GM19372 (cell line): ENCODE measurements around the gene GLP1R.

Experiments used
- ATAC-seq: cut with Tn5 transposase; IDR thresholded peaks from one replicate; pipeline ENCODE4 v1.9.1; 2021; ENCODE audit warnings: mild to moderate bottlenecking, low read depth, moderate library complexity; ENCODE audit not compliant: unreplicated experiment

The GLP1R gene

DNA sequence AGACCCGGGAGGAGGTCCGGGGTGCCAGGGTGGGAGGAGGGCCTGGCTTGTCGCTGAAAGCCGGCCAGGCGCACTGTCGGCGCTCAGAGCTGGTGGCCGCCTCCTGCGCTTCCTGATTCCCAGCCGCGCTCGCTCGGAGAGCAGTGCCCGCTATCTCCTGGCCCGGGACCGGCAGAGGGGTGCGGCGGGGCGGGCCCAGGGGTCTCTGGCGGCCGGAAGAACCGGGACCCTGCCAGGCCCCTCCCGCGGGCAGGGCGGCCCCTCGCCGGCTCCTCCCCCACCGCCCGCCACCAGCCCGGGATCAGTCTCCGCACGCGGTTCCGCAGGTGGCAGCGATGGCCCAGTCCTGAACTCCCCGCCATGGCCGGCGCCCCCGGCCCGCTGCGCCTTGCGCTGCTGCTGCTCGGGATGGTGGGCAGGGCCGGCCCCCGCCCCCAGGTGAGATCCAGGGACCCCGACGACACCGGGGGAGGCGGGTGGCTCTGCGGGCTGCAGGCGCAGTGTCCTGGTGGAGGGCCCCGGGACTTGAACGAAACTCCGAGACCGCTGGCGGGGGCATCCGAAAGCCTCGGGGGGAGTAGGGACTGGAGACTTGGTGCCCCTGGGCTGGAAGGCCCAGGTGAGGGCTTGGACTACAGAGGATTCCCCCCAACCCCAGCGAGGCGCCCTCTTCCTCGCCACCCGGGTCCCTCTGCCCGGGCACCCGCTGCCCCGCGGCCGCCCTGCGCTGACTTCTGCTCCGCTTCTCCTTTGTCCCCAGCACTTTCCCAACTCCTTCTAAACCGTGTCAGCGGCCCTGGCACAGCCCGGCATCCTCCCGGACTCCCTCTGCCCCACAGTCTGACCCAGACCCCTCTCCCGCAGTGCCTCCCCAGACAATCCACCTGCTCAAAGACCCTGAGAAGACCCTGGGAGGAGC, at the start of gene GLP1R:
TSS of gene GLP1R (plus strand) at position 301 of the 919 bp plus-strand sequence. CDS start at position 361, 60 bp downstream.
- ATAC-seq, result no peak

DNA sequence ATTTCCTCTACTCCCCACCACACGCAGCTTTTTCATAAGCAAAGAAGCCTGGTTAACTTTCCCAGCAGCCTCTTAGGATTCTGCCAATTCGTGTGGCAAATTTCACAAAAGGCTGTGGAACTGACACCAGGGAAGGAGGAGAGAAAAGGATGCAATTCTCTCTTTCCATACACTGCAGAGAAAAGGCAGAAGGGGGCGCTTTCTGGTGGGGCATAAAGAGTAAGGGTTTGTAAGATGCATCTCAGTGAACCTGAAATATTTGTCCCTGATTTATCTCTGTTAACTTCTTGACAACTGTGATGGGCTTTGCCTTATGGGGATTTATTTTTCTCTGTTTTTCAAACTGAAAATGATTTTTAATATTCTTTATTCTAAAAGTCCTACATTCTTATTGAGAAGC, 45.5 kb upstream of the GLP1R start:
- no peak for ATAC-seq

DNA sequence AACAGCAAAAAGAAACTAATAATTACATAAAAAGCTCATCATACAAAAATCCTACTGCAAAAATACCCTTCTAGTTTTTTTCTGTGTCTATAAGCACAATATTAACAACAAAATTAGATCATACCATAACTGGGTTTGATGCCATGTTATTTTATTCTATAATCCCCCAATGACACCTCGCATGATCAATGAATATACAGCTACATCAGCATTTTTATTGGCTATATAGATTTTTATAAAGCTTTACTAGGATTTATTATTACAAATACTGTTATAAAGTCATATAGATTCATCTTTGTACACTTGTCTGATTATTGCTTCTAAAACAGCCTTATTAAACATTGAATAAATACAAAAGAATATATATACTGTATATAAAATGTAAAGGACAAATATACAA, 45.1 kb upstream of the GLP1R start:
- no peak for ATAC-seq

DNA sequence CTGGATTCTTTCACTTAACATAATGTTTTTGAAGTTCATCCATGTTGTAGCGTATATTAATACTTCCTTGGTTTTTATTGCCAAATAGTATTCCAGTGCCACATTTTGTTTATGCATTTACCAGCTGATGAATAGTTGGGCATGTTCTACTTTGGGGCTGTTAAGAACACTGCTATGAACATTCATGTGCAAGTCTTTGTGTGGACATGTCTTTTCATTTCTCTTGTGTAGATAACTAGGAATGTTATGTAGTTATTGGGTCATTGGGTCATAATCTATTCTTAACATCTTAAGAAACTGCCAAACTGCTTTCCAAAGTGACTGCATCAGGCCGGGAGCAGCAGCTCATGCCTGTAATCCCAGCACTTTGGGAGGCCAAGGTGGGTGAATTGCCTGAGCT, 43.8 kb upstream of the GLP1R start:
- ATAC-seq, result no peak

DNA sequence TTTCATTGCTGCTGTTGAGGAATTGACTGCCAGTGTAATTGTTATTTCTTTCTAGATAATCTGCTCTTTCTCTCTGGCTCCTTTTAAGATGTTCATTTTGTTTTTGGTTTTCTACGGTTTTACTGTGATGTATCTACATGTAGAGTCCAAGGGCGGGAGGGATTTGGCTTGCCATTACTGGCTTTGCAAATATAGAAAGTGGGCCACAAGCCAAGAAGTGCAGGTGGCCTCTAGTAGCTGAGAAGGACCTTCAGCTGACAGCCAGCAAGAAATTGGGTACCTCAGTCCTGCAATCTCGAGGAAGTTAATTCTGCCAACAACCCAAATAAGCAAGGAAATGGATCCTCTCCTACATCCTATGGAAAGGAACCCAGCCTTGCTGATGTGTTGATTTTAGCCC, 42.8 kb upstream of the GLP1R start:
- ATAC-seq, result no peak

DNA sequence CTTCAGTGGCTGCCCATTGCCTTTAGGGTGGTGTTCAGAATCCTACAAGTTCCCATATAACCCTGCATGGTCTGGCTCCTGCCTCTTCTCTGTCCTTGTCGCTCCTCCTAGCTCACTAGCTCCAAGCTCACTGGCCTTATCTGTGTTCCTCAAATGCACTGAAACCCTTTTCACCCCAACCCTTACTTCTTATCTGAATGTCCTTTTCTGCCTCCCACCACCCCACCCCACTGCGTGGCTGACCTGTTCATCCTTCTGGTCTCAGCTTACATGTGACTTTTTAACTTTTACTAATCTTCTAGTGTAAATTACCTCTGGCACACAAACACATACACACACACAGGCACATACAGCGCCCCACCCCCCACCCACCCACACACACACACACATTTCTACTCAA, 41.0 kb upstream of the GLP1R start:
- no peak for ATAC-seq

DNA sequence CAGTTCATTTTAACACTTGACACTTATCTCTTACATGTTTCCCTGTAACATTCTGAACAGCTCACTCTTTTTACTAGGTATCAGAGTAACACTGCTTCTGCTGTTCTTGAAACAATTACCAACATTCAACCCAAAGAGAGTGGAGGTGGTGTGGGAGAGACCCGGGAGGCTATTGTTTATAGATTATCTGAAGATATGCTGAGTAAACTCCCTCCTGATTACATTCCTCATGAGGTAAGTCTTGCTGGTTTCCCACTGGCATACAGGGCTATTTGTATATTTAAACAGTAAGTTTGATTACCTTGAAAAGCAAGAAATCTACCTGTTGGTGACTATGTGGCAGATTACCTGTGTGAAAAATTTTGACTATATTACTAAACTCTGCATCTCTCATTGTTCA, 39.8 kb upstream of the GLP1R start:
- ATAC-seq, result no peak

DNA sequence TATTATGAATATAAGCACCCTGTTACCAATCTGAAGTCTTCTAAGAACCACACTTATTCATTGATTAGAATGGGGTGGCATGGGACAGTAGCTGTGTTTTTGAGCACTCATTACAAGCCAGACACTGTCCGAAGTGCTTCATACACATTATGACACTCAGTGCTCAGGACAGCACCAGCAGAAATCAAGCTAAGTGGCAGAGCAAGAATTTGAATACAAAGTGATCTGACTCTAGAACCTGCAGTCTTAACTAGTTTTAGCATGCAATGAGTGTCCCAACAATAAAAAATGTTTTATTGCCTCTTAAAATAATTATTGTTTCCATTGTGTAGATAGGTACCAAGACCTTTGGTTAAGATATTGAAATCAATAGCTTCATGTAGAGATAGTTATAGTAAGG, 39.1 kb upstream of the GLP1R start:
- no peak for ATAC-seq

DNA sequence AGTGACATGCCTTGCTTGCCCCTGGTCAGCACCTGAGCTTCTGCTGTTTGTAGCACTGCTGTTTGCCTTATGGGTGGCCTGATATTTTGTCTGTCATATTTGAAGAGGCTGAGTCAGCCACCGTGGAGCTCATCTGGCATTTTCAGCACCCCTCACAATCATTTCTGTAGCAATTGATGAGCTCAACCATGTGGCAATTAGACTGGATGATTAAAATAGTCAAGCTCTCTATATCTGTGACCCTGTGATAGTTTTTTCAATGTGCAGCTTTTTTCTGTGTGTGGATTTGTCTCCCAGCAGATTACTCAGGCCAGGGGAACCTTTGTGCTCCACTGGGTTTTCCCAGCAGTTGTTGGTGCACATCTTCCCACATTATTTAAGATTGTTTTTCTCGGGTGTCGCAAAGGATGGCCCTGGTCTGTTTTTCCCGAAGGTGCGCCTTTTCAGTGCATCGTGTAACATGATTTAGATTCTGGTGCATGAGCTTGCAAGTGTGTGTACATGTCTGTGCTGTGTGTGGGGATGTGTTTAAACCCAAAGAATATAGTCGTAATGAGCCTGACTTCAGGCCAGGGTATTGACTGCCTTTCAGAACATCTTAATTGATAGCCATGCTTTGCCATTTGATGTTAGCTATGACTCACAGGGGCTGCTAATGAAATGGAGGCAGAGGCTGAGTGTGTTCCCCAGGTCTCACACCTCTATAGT, 31.6 kb upstream of the GLP1R start:
- ATAC-seq, result no peak

DNA sequence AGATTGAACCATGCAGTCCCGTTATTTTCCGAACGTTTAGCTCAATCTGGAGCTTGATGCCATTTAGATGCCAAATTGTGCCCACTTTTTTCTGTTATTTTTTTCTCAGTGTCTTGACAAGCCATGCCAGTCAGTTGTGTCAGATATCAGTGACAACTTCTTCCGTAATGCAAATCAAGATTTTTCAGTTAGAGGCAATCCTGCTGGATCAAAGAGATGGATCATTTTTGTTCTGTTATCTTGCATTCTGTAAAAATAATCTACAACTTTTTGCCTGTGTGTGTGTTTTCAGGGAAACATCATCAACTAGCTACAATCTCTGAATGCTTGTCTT, 31.1 kb upstream of the GLP1R start:
- ATAC-seq, result no peak

DNA sequence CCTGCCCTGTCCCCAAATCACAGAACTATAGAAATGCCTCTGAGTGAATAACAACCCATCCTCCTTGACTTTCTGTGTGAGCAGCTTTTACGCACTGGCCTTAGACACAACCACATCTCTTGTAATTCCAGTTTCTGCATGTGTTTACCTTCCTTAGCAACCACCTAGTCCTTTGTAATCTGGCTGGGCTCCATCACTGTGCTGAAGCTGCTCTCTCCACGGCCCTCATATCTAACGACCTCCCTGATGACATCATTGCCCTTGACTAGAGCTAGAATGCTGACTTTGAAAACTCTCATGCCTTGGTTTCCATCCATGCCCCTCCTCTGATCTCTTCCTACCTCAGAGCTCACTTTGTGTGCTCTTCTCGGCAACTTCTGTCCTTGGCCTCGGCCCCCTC, 30.5 kb upstream of the GLP1R start:
- ATAC-seq, result no peak

DNA sequence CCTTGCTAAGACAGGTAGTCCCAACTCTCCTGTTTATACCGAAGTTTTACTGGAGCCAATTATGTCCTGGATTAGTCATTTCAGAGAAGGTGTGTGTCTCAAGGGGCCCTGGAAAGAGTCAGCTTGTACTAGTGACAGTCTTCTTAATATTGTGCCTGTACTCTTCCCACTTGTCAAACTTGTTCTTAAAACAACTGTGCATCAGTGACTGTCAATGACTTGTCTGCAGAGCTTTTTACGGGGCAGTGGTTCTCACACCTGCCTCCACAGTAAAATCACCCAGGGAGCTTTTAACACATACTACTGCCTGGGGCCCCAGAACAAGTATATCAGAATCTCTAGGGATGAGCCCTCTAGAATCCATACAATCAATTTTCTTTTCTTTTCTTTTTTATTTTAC, 28.4 kb upstream of the GLP1R start:
- ATAC-seq, result no peak

DNA sequence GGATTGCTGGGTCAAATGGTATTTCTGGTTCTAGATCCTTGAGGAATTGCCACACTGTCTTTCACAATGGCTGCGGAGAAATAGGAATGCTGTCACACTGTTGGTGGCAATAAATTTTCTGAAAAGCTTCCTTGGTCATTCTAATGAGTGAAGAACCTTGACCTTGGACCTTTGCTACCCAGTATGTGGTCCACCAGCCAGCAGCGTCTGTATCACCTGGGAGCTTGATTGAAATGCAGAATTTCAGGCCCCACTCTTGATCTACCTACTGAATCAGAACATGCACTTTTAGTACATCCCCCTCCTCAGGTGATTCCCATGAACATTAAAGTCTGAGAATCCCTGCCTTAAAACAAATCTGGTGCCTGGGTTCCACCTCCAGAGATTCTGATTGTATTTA, 27.5 kb upstream of the GLP1R start:
- no peak for ATAC-seq

DNA sequence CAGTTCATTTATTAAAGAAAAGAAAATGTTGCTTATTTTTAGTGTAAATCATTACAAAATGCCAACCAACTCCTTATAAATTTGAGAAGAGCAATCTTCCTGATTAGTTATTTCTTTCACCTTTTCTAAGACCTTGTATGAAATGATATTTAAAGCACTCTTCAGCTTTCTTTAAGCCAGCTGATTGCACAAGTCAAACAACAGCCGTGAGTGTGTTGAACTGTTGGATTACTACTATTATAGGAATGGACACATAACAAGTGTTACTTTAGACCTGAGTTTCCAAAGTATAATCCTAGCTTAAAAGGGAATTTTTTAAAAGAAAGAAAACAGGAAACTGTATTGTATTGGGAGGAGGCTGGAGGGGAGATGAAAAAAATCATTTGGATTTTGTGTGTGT, 26.8 kb upstream of the GLP1R start:
- no peak for ATAC-seq

DNA sequence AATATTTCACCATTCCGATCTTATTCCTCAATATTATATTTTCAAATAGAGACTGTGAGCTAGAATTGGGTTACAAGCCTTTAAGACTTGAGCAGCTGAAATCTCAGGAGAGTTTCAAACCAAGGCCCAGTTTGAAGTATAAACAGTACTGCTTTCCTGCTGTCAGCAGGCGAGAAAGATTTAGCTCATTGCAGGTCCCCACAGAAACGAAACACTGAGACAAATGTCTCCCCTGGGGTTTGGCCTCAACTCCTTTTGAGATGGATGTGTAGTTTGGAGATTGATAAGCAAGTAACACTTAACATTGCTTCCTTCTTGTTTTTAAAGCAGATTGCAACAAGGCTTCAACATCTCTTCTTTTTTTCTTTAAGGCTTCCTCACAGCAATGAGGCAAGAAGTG, 22.4 kb upstream of the GLP1R start:
- no peak for ATAC-seq

DNA sequence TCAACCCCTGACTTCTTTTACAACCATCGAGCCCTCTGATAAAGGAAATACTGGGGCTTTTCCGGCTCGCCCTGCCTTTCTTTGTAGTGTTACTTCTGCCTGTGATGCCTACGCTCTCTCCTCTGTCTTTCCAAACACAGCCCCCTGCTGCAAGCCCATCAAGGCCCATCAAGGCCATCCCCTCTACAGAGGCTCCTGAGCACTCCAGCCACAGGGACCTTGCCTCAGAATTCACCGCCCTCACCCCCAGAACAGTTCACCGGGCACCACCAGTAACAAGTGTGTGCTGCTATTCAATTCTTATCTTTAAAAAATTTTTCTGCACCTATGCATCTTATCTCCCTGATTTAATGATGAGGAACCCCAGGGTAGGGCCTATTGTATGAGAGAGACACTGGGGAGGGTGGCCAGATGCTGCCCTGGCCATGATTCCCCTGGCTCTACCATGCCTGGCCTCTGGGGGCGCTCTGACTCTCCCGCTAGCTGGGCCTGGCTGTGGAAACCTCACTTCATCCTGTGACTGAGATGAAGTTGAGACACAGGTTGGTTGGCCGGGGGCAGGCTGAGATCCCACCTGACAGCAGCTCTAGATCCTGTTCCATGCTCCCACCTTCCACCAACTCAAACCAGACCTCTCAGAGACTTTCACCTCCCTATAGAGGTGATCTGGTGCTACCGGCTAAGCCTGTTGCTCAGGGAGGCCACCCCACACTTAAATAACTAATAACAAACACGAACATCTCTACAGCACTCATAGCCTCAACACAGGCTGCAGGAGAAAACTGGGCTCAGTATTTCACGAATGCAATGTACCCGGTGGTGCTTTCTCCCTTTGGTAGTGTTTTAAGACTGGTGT, 19.2 kb upstream of the GLP1R start:
- no peak for ATAC-seq

DNA sequence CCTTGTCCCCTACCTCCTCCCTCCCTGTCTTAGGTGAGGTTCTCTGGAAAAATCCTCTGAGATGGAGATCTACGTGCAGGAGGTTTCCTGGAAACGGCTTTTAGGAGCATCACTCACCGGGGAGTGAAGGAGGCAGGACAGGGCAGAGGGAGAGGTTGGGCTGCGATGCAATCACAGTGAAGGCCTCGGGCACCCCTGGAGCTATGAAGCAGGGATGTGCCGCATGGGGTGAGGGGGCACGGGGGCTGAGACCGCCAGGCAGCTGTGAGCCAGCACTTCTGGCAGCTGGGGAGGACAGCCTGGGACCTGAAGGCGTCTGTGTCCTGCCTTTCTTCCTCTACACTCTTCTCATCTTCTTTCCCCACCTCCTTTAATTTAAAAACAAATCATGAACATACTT, 12.9 kb upstream of the GLP1R start:
- no peak for ATAC-seq

DNA sequence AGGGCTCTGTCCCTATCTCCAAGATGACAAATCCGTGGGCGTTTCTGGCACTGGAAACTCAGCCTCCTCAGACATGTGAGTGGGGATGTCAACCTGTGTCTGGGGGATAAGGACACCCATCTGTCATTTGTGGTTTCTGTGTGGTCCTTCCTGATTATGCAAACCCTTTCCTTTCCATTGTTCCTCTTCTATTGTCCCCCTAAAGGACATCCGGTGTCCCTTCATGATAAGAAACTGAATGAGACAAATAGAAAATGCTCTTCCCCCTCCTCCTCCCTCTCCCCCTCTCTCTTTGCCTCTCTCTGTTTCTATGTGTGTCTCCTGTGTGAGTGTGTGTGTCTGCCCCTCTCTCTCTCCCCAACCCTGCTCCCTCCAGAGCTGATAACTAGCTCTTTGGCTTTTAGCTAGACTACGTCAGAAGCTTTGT, 11.5 kb upstream of the GLP1R start:
- no peak for ATAC-seq

DNA sequence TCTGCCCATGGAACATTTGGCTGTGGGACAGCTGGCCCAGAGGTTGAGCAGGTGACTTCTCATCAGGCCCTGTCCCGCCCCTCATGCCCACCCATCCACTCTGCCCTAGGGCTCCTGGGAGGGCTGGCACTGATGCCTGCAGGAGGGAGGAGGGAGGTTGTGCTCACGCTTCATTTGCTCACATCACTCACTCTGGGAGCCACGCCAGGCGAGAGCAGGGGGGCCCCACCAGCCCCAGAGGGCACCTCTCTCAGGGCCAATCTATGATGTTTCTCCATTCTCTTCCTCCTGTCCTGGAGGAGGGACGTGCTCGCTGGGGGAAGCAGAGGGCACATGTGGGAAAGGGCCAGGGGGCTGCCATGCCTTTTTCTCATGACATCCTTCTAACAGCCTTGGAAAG, 10.9 kb upstream of the GLP1R start:
- ATAC-seq, result no peak

DNA sequence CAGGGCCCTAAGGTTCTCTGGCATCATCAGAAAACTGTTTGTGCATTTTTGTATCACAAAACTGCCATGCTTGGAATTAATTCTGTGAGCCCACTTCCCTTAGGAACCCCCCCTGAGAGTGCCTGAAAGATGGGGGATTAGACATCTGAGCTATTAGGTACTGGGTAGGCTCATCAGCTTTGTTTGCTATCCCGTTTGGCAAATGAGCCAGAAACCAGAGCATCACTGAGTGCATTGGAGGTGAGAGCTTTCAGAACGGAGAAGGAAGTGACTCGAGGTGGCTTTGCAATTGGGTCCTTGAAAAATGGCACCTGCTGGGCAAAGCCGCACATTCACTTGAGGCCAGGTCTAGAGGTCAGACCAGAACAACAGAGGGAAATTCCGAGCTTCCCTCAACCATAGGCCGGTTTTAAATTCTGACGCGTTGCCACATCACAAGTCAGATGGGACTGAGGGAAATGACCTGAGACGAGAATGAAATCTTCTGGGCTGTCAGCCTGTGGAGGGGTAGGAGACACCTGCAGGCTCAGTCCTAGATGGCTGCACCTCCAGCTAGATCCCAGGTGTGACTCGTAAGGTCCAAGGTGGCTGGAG, 8.4 kb upstream of the GLP1R start:
- no peak for ATAC-seq

DNA sequence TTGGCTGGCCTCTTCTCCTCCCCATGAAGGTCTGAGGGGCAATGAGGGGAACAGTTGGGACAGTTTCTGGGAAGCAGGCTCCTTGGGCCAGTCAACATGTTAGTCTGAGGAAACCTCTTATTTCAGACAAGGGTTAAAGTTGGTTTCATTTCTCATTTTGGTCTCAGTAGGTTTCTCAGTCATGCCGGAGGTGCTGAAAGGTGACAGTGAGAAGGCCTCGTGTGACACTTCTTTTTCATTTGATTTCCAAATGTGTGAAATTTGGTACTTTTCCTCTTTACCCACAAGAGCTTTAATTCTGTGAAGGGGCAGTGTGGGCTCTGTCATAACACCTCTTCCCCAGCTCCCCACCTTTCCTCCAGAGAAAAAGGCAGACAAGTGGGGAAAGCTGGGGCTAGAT, 7.5 kb upstream of the GLP1R start:
- ATAC-seq, result no peak
